RWPE2 (cell line): ENCODE measurements around the gene TMEM217.

Source experiments
- ATAC-seq: fragments of 200-7000 bp; cut with Tn5 transposase; 3 replicates; pipeline ENCODE4 v1.9.1; 2021; ENCODE audit warnings: low read depth
- DNase-seq: peaks from one replicate; pipeline ENCODE4 v3.0.0-alpha.2; 2020; ENCODE audit warnings: low spot score
- H3K27ac ChIP-seq: fragments of 450-650 bp; 2 replicates; pipeline ENCODE4 v1.5.1; 2017; ENCODE audit warnings: mild to moderate bottlenecking; ENCODE audit not compliant: poor library complexity, severe bottlenecking
- H3K27me3 ChIP-seq: fragments of 250-450 bp; sonication (Bioruptor Pico); 2 replicates; pipeline ENCODE4 v1.5.1; 2021; ENCODE audit warnings: mild to moderate bottlenecking, moderate library complexity; ENCODE audit not compliant: insufficient read depth, poor library complexity, severe bottlenecking
- H3K36me3 ChIP-seq: fragments of 250-450 bp; sonication (Bioruptor Pico); 2 replicates; pipeline ENCODE4 v1.5.1; 2020; ENCODE audit warnings: low read depth, mild to moderate bottlenecking, moderate library complexity
- H3K4me1 ChIP-seq: fragments of 250-450 bp; sonication (Bioruptor Pico); 2 replicates; pipeline ENCODE4 v1.5.1; 2021; ENCODE audit warnings: mild to moderate bottlenecking, moderate library complexity; ENCODE audit not compliant: insufficient read depth, poor library complexity, severe bottlenecking
- H3K4me3 ChIP-seq: fragments of 250-450 bp; sonication (Bioruptor Pico); 2 replicates; pipeline ENCODE4 v1.5.1; 2021; ENCODE audit warnings: mild to moderate bottlenecking, moderate library complexity; ENCODE audit not compliant: severe bottlenecking
- H3K9me3 ChIP-seq: fragments of 250-450 bp; sonication (Bioruptor Pico); 2 replicates; pipeline ENCODE4 v1.5.1; 2021; ENCODE audit warnings: mild to moderate bottlenecking, moderate library complexity; ENCODE audit not compliant: severe bottlenecking
- CTCF ChIP-seq: fragments of 450-650 bp; IDR thresholded peaks from one replicate; pipeline ENCODE4 v1.5.1; 2017; ENCODE audit warnings: mild to moderate bottlenecking, moderate library complexity; ENCODE audit not compliant: poor library complexity, severe bottlenecking

The TMEM217 gene

GRCh38 chr6:37244430-37245310, 13.3 kb downstream of the TMEM217 start:
- H3K9me3 ChIP-seq = no peaks in the 10 kb centered on the region
- peak; percentile 86 for DNase-seq
- no peaks in the 10 kb centered on the region for H3K27me3 ChIP-seq
- no peaks in the 10 kb centered on the region for H3K36me3 ChIP-seq
- ATAC-seq = peak; percentile 73
- H3K4me3 ChIP-seq = no peak overlapping the region
- peak overlapping the region; percentile 95 for H3K27ac ChIP-seq
- TF ChIP-seq CTCF = no peak
- peaks cover 50% of the 10 kb centered on the region for H3K4me1 ChIP-seq

- Histone ChIP-seq H3K9me3 (no peaks in the 10 kb centered on the region), H3K27me3 (no peaks in the 10 kb centered on the region), H3K36me3 (no peaks in the 10 kb centered on the region), H3K4me1 (peaks cover 58% of the 10 kb centered on the region), H3K27ac (peak overlapping the region; percentile 95), H3K4me3 (no peak overlapping the region)
- DNase-seq (no peak), ATAC-seq (no peak)
- no peak for TF ChIP-seq CTCF
Observed at GRCh38 chr6:37243816-37244370, 14.1 kb downstream of the TMEM217 start.

- Histone ChIP-seq H3K4me3 (no peak overlapping the region), H3K36me3 (no peaks in the 10 kb centered on the region), H3K9me3 (no peaks in the 10 kb centered on the region), H3K27me3 (no peaks in the 10 kb centered on the region), H3K4me1 (peaks cover 60% of the 10 kb centered on the region), H3K27ac (peak overlapping the region; percentile 95)
- DNase-seq = no peak
- ATAC-seq = no peak
- no peak for TF ChIP-seq CTCF
Observed at GRCh38 chr6:37243131-37243815, 14.7 kb downstream of the TMEM217 start.

- Histone ChIP-seq H3K4me3 (no peak overlapping the region), H3K4me1 (peaks cover 60% of the 10 kb centered on the region), H3K27ac (peak overlapping the region; percentile 95), H3K9me3 (no peaks in the 10 kb centered on the region), H3K36me3 (no peaks in the 10 kb centered on the region), H3K27me3 (no peaks in the 10 kb centered on the region)
- ATAC-seq = peak; percentile 70
- no peak for TF ChIP-seq CTCF
- DNase-seq = peak; percentile 85
Observed at GRCh38 chr6:37242429-37243052, 15.4 kb downstream of the TMEM217 start.
